ENCODE data around the gene CD58. TPM values are rescaled to one million over a fixed set of nuclear protein-coding genes. Genes with fewer than 3 reads are reported as not detected.
"Not testable (repeated sequence)": the region's sequence is repeated elsewhere in the genome, so short reads cannot be mapped to it uniquely, and the experiment has no call there.

The CD58 gene
- total RNA-seq, 1 donor from 2014 or later, result 11.0 TPM

DNA sequence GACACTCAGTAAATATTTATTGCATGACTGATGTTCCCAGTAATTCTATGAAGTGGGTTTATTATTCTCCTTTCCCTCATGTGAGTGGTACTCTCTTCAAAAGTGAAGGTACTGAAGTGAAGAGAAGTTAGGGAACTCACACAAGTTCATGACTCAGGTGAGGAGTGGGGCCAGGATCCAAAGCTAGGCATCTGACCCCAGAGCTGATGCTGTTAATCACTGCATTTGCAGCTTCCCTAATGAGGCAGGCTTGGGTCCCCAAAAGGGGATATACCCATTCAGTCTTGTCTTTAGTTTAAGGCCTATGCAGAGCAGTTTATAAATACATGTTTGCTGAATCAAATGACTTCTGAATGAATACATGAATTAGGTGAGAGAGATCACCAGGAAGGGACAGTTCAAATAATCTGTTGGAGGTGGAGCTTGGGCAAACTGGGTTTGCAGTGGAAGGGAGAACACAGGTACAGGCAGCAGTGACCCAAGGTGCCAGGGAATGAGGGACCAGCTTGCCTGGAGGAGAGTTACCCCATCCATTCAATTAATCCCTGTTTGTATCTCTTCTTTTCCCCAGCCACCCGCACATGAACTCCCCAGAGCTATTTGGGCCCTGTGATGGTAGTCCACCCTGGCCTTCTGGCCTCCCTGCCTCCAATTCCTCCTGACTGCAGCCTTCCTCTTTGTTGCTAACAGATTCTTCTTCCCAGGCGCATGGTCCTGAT lies 2.0 kb downstream of the CD58 start:
- no peak for DNase-seq (ENCODE audit: extremely low spot score, unreplicated experiment)
- Mint-ChIP-seq H3K27ac (ENCODE audit: unreplicated experiment) (peak overlapping the region; percentile 44), H3K27me3 (ENCODE audit: unreplicated experiment) (no peaks in the 10 kb centered on the region), H3K36me3 (ENCODE audit: unreplicated experiment) (peaks cover 2% of the 10 kb centered on the region), H3K9me3 (ENCODE audit: unreplicated experiment) (peaks cover 6% of the 10 kb centered on the region), H3K4me1 (ENCODE audit: unreplicated experiment) (peaks cover 27% of the 10 kb centered on the region), H3K4me3 (ENCODE audit: unreplicated experiment) (peak overlapping the region; percentile 54)
- TF ChIP-seq, protein P1, sequence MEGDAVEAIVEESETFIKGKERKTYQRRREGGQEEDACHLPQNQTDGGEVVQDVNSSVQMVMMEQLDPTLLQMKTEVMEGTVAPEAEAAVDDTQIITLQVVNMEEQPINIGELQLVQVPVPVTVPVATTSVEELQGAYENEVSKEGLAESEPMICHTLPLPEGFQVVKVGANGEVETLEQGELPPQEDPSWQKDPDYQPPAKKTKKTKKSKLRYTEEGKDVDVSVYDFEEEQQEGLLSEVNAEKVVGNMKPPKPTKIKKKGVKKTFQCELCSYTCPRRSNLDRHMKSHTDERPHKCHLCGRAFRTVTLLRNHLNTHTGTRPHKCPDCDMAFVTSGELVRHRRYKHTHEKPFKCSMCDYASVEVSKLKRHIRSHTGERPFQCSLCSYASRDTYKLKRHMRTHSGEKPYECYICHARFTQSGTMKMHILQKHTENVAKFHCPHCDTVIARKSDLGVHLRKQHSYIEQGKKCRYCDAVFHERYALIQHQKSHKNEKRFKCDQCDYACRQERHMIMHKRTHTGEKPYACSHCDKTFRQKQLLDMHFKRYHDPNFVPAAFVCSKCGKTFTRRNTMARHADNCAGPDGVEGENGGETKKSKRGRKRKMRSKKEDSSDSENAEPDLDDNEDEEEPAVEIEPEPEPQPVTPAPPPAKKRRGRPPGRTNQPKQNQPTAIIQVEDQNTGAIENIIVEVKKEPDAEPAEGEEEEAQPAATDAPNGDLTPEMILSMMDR (IDR thresholded peaks at IDR 0.05), result no peak

DNA sequence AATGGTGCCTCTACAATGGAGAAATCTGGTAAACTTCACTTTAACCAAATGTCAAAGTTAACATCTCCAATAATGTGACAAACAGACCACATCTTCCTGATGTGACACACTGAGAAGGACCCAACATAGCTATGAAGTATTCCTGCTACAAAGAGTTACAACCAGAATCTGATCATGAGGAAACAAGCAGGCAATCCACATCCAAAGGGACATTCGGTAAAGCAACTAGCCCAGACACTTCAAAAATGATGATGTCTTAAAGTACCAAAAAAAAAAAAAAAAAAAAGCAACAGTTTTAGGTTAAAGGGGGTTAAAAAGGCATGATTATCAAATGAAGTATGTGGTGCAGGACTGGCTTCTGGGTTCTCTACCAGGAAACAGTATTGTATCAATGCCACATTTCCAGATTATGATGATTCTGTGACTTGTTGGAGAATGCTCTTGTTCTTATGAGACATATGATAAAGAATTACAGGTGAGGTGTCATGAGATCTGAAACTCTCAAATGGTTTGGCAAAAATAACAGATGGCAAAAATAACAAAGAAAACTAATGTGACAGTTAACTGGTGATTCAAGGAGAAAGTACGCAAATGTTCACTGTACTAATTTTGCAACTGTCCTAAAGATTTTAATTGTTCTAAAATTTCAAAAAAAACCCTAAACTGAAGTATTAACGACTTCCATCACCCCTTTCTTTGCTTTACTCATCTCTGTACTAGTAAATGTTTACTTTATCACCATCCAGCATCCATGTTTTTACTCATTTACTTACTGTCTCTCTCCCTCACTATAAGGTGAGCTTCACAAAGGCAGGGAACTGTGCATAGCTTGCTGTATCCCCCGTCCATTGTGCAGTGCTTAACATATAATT lies 2.8 kb downstream of the CD58 start:
- DNase-seq (ENCODE audit: extremely low spot score, unreplicated experiment), result no peak
- TF ChIP-seq, protein P1 (IDR thresholded peaks at IDR 0.05), result no peak
- no peaks in the 10 kb centered on the region for H3K27me3 Mint-ChIP-seq (ENCODE audit: unreplicated experiment)
- H3K4me3 Mint-ChIP-seq (ENCODE audit: unreplicated experiment), result no peak overlapping the region
- H3K9me3 Mint-ChIP-seq (ENCODE audit: unreplicated experiment), result peaks cover 7% of the 10 kb centered on the region
- peaks cover 2% of the 10 kb centered on the region for H3K36me3 Mint-ChIP-seq (ENCODE audit: unreplicated experiment)
- H3K4me1 Mint-ChIP-seq (ENCODE audit: unreplicated experiment), result peaks cover 27% of the 10 kb centered on the region
- H3K27ac Mint-ChIP-seq (ENCODE audit: unreplicated experiment), result no peak overlapping the region

DNA sequence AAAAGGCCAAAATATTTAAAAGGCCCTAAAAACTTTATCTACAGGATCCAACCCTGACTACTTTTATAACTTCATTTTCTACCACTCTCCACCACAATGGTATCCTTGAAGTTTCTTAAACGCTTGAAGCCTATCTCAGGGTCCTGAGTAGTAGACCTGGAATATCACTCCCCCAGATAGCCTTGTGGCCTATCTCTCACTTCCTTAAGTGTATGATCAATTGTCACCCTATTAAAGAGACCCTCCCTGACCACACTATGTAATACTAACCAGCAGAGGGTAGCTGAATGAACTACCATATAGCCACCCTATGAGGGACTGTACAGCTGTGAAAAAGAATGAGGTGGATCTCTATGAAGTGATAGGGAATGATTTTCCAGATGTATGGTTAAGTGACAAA lies 5.6 kb downstream of the CD58 start:
- Mint-ChIP-seq H3K27me3 (ENCODE audit: unreplicated experiment) (no peaks in the 10 kb centered on the region), H3K9me3 (ENCODE audit: unreplicated experiment) (peaks cover 7% of the 10 kb centered on the region), H3K4me1 (ENCODE audit: unreplicated experiment) (peaks cover 21% of the 10 kb centered on the region), H3K4me3 (ENCODE audit: unreplicated experiment) (no peak overlapping the region), H3K36me3 (ENCODE audit: unreplicated experiment) (peaks cover 4% of the 10 kb centered on the region), H3K27ac (ENCODE audit: unreplicated experiment) (no peak overlapping the region)
- TF ChIP-seq, protein P1 (IDR thresholded peaks at IDR 0.05), result no peak
- DNase-seq (ENCODE audit: extremely low spot score, unreplicated experiment), result no peak

DNA sequence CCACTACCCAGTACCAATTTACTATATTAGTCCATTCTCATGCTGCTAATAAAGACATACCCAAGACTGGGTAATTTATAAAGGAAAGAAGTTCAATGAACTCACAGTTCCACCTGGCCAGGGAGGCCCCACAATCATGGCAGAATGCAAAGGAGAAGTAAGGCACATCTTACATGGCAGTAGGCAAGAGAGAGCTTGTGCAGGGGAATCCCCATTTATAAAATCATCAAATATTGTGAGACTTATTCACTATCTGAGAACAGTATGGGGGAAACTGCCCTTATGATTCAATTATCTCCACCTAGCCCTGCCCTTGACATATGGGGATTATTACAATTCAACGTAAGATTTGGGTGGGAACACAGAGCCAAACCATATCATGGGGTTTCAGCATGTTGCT lies 6.4 kb downstream of the CD58 start:
- TF ChIP-seq, protein P1 (IDR thresholded peaks at IDR 0.05), result no peak
- Mint-ChIP-seq H3K27me3 (ENCODE audit: unreplicated experiment) (no peaks in the 10 kb centered on the region), H3K4me1 (ENCODE audit: unreplicated experiment) (peaks cover 14% of the 10 kb centered on the region), H3K4me3 (ENCODE audit: unreplicated experiment) (no peak overlapping the region), H3K27ac (ENCODE audit: unreplicated experiment) (no peak overlapping the region), H3K9me3 (ENCODE audit: unreplicated experiment) (peaks cover 7% of the 10 kb centered on the region), H3K36me3 (ENCODE audit: unreplicated experiment) (peaks cover 4% of the 10 kb centered on the region)
- DNase-seq (ENCODE audit: extremely low spot score, unreplicated experiment), result no peak

DNA sequence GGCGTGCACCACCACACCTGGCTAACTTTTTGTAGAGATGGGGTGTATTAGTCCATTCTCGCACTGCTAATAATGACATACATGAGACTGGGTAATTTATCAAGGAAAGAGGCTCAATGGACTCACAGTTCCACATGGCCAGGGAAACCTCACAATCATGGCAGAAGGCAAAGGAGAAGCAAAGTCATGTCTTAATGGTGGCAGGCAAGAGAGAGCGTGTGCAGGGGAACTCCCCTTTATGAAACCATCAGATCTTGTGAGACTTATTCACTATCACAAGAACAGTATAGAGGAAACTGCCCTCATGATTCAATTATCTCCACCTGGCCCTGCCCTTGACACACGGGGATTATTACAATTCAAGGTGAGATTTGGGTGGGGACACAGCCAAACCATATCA lies 8.4 kb downstream of the CD58 start:
- not testable (repeated sequence) for H3K4me1 Mint-ChIP-seq (ENCODE audit: unreplicated experiment); H3K36me3 Mint-ChIP-seq (ENCODE audit: unreplicated experiment); H3K9me3 Mint-ChIP-seq (ENCODE audit: unreplicated experiment); H3K4me3 Mint-ChIP-seq (ENCODE audit: unreplicated experiment); H3K27ac Mint-ChIP-seq (ENCODE audit: unreplicated experiment); H3K27me3 Mint-ChIP-seq (ENCODE audit: unreplicated experiment); DNase-seq (ENCODE audit: extremely low spot score, unreplicated experiment)
